Pancreas (tissue), 10 donors: ENCODE results near the gene KRT86. TPM values are rescaled to one million over a fixed set of nuclear protein-coding genes. Genes with fewer than 3 reads are reported as not detected.

Source experiments
- ATAC-seq, 4 donors: fragments of 200-7000 bp; cut with Tn5 transposase; one replicate each; pipeline versions ENCODE4 v1.8.0 to v1.9.1; 2020; ENCODE audit warnings: mild to moderate bottlenecking in 4 of 4, moderate library complexity in 4 of 4
- DNase-seq, 6 donors: peaks; one replicate each; pipeline ENCODE4 v3.0.0-alpha.2; 2020
- FAIRE-seq: peaks from 2 replicates; lab custom pipeline; 2012; peaks lifted over from hg19 to GRCh38; lab: Jason Lieb, UNC
- H3K27ac ChIP-seq, 4 donors: fragments of 200-600 bp; sonication (generic); 1 replicate in 3 of 4; 2 replicates in 1 of 4; pipeline versions ENCODE4 v1.5.0 to v1.8.0; 2020
- H3K27me3 ChIP-seq, 4 donors: fragments of 200-600 bp; one replicate each; pipeline ENCODE4 v1.8.0; 2021
- H3K36me3 ChIP-seq, 3 donors: fragments of 200-600 bp; sonication (generic) in 1 of 3; one replicate each; pipeline versions ENCODE4 v1.5.0 to v1.8.0; 2020 to 2021
- H3K4me1 ChIP-seq, 3 donors: fragments of 200-600 bp; one replicate each; pipeline ENCODE4 v1.8.0; 2021
- H3K4me3 ChIP-seq, 4 donors: fragments of 200-600 bp; sonication (generic) in 2 of 4; one replicate each; pipeline versions ENCODE4 v1.5.0 to v1.8.0; 2020 to 2021
- H3K9me3 ChIP-seq, 4 donors: fragments of 200-600 bp; one replicate each; pipeline ENCODE4 v1.8.0; 2021
- WGBS, 2 donors: extraction: QIAGEN DNeasy Blood & Tissue Kit; methylation state at CpG; one replicate each; pipeline ENCODE4 v1.1.7; 2013; 5-methylcytosine and 5-hydroxymethylcytosine counted together
- intact Hi-C, 3 donors: fragments of 100-400 bp; cut with DNase I; formaldehyde crosslinking; loops; one replicate each; pipeline versions ENCODE4 v1.11.1 to v1.14.2; 2022
- polyA plus RNA-seq, 2 donors: library from polyadenylated mRNA; stranded (reverse); fragments of 200-250 nt; gene quantifications; one replicate each; pipeline ENCODE4 v1.2.3, GENCODE V29; 2013
- total RNA-seq, 6 donors: library from RNA; stranded (reverse); fragmentation: NEBNext Ultra II Directional in 4 of 6; extraction: Animal tissue kit (Norgen Biotek cat#: 25700) in 4 of 6; gene quantifications; one replicate each; pipeline versions ENCODE4 v1.2.1 to v1.2.4, GENCODE V29; 2021 to 2023
- TF ChIP-seq, protein P1 (sequence below), 4 donors: fragments of 200-600 bp; sonication (generic) in 3 of 4; IDR thresholded peaks; one replicate each; pipeline versions ENCODE4 v1.5.0 to v1.8.0; 2021; ENCODE audit warnings: antibody characterized with exemption in 4 of 4
- donor health status: healthy with polysubstance abuse.
- donor health status: DM: no; HTN: no; CAD: no; lungs with moderate emphysema.
- donor health status: DM: no; HTN: no; CAD: no.
- donor health status: control.
- donor health status: control.
- donor health status: Bipolar disorder and iron deficiency.
- donor health status: DM: yes; HTN: yes; CAD: no.
- donor health status: DM: no; HTN: no; CAD: no.
- donor health status: DM: no; HTN: no; CAD: no.
- donor health status: DM: yes; HTN: yes; CAD: no.

Gene KRT86
- total and polyA plus RNA-seq, 8 donors, result 0.60 to 3.3 (median 1.8) TPM

DNA sequence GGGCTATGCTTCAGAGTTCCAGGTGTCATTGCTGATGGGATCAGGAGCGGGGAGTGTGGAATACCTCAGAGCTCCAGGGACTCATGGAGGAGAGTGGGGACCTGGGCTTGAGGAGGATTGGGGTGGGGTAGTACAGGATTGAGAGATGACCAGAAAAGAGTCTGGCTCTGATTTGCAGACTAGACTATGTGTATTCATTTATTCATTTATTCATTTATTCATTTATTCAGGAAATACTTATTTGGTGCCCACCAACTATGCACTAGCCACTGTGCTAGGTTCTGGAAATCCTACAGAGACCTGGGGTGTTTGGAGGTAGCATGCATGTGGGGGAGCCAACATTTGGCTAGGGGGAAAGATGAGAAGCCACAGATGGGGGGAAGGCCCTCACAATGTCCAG lies 47.6 kb downstream of the KRT86 start:
- WGBS, 2 donors, result 91 to 98% methylated on average over 1 of the region's 1 CpG
- H3K4me1 ChIP-seq, result no peaks in the 10 kb centered on the region
- ATAC-seq, result no peak
- intact Hi-C loops, result loop anchor here in 1 of 3 donors (5.0 kb wide), 1 partner anchor 165 kb away; no protein-coding TSS in a partner anchor
- TF ChIP-seq, protein P1, sequence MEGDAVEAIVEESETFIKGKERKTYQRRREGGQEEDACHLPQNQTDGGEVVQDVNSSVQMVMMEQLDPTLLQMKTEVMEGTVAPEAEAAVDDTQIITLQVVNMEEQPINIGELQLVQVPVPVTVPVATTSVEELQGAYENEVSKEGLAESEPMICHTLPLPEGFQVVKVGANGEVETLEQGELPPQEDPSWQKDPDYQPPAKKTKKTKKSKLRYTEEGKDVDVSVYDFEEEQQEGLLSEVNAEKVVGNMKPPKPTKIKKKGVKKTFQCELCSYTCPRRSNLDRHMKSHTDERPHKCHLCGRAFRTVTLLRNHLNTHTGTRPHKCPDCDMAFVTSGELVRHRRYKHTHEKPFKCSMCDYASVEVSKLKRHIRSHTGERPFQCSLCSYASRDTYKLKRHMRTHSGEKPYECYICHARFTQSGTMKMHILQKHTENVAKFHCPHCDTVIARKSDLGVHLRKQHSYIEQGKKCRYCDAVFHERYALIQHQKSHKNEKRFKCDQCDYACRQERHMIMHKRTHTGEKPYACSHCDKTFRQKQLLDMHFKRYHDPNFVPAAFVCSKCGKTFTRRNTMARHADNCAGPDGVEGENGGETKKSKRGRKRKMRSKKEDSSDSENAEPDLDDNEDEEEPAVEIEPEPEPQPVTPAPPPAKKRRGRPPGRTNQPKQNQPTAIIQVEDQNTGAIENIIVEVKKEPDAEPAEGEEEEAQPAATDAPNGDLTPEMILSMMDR (IDR thresholded peaks at IDR 0.05), result no peak
- no peak for DNase-seq
- no peak for FAIRE-seq
- H3K27ac ChIP-seq, result no peak overlapping the region
- no peaks in the 10 kb centered on the region for H3K9me3 ChIP-seq
- H3K27me3 ChIP-seq, result no peaks in the 10 kb centered on the region
- no peaks in the 10 kb centered on the region for H3K36me3 ChIP-seq
- H3K4me3 ChIP-seq, result no peak overlapping the region

GRCh38 chr12:52323001-52323400 lies 48.6 kb downstream of the KRT86 start:
- H3K36me3 ChIP-seq, result no peaks in the 10 kb centered on the region
- no peaks in the 10 kb centered on the region for H3K27me3 ChIP-seq
- H3K27ac ChIP-seq, result no peak overlapping the region
- peaks cover 0 to 2% (median 0%) of the 10 kb centered on the region in 3 donors for H3K4me1 ChIP-seq
- H3K9me3 ChIP-seq, result no peaks in the 10 kb centered on the region
- ATAC-seq (no peak), DNase-seq (no peak), FAIRE-seq (no peak)
- H3K4me3 ChIP-seq, result no peak overlapping the region
- TF ChIP-seq, protein P1 (IDR thresholded peaks at IDR 0.05), result no peak
- 80 to 84% methylated on average over 1 of the region's 1 CpG for WGBS, 2 donors
- intact Hi-C loops, result loop anchor here in 1 of 3 donors (5.0 kb wide), 1 partner anchor 166 kb away; no protein-coding TSS in a partner anchor

GRCh38 chr12:52323416-52324152 lies 49.1 kb downstream of the KRT86 start:
- H3K4me3 ChIP-seq, result no peak overlapping the region
- intact Hi-C loops, result loop anchor here in 1 of 3 donors (5.0 kb wide), 1 partner anchor 166 kb away; no protein-coding TSS in a partner anchor
- peaks cover 0 to 2% (median 0%) of the 10 kb centered on the region in 3 donors for H3K4me1 ChIP-seq
- TF ChIP-seq, protein P1 (IDR thresholded peaks at IDR 0.05), result no peak
- H3K27me3 ChIP-seq, result no peaks in the 10 kb centered on the region
- FAIRE-seq, result no peak
- H3K27ac ChIP-seq, result no peak overlapping the region
- ATAC-seq, result no peak
- 84 to 90% methylated on average over 10 of the region's 10 CpGs for WGBS, 2 donors
- no peaks in the 10 kb centered on the region for H3K36me3 ChIP-seq
- DNase-seq, result peak in 1 of 6 donors; percentile 5
- no peaks in the 10 kb centered on the region for H3K9me3 ChIP-seq

DNA sequence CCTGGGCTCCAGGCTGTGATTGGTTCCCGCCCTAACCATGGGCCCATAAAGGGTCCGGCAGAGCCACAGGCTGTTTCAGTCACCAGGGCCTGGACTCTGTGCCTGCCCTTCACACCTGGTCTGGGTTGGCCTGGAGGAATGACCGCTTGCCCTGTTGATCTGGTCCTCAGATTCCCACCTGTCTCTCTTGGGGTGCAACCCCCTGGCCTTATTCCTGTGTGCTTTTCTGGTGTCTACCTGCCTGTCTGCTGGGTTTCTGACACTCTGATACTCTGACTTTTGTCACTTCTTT lies 49.7 kb downstream of the KRT86 start:
- DNase-seq, result no peak
- TF ChIP-seq, protein P1 (IDR thresholded peaks at IDR 0.05), result no peak

More for the DNA sequence above, 49.7 kb downstream of the KRT86 start:
- Histone ChIP-seq H3K9me3 (no peaks in the 10 kb centered on the region), H3K27ac (no peak overlapping the region), H3K4me1 (peaks cover 0 to 2% (median 0%) of the 10 kb centered on the region in 3 donors), H3K4me3 (no peak overlapping the region), H3K27me3 (no peaks in the 10 kb centered on the region), H3K36me3 (no peaks in the 10 kb centered on the region)
- FAIRE-seq (no peak), ATAC-seq (no peak)
- intact Hi-C loops, result loop anchor here in 1 of 3 donors (5.0 kb wide), 1 partner anchor 167 kb away; no protein-coding TSS in a partner anchor
- WGBS, 2 donors, result 90 to 91% methylated on average over 3 of the region's 3 CpGs
